Body of pancreas (tissue), 4 donors: ENCODE results near the gene ZNF575.

Experiments
- POLR2A ChIP-seq, 3 donors: fragments of 450-650 bp; IDR thresholded peaks; one replicate each; pipeline ENCODE4 v1.6.1; 2016; ENCODE audit warnings: antibody characterized with exemption in 3 of 3, mild to moderate bottlenecking in 2 of 3
- TF ChIP-seq, protein P1 (sequence below), 7 experiments: fragments of 450-650 bp in 4 of 7; fragments of 200-600 bp in 3 of 7; sonication (generic) in 3 of 7; IDR thresholded peaks; one replicate each; pipeline ENCODE4 v1.5.1; 2016 to 2019; ENCODE audit warnings: antibody characterized with exemption in 7 of 7

DNA sequence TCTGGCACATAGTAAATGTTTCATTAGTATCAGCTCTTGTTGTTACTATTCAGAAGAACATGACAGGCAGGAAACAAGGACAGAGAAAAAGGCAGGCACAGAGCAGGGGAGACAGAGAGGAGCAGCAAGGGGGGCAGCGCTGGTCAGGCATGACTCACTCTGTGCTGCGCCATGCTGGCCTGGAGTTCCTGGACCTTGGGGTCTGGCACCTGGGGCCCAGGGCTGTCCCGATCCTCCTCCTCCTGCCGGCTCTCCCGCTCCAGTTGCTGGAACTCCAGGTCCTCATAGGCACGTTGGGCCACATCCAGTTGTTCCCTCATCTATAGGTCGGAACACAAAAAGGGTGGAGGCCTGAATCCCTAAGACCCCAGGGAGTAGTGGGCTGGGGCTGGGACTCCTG, 36.0 kb upstream of the ZNF575 start:
- TF ChIP-seq, protein P1, sequence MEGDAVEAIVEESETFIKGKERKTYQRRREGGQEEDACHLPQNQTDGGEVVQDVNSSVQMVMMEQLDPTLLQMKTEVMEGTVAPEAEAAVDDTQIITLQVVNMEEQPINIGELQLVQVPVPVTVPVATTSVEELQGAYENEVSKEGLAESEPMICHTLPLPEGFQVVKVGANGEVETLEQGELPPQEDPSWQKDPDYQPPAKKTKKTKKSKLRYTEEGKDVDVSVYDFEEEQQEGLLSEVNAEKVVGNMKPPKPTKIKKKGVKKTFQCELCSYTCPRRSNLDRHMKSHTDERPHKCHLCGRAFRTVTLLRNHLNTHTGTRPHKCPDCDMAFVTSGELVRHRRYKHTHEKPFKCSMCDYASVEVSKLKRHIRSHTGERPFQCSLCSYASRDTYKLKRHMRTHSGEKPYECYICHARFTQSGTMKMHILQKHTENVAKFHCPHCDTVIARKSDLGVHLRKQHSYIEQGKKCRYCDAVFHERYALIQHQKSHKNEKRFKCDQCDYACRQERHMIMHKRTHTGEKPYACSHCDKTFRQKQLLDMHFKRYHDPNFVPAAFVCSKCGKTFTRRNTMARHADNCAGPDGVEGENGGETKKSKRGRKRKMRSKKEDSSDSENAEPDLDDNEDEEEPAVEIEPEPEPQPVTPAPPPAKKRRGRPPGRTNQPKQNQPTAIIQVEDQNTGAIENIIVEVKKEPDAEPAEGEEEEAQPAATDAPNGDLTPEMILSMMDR (IDR thresholded peaks at IDR 0.05): no peak
- no peak for TF ChIP-seq POLR2A (IDR thresholded peaks at IDR 0.05)
